Glomerular visceral epithelial cell (primary cell): ENCODE data around the gene HTRA1.

Source experiments
- DNase-seq: peaks from one replicate; pipeline ENCODE4 v3.0.0-alpha.2; 2016; ENCODE audit errors: extremely low spot score

HTRA1 gene

GRCh38 chr10:122454603-122455080 is 6.7 kb upstream of the HTRA1 start, which contains the start of gene ARMS2:
Gene ARMS2, plus strand, starts transcription at chr10:122454653. Its CDS starts 75 bp downstream, at chr10:122454728.
- DNase-seq, result no peak

GRCh38 chr10:122455376-122456079 is 5.8 kb upstream of the HTRA1 start:
- no peak for DNase-seq

DNA sequence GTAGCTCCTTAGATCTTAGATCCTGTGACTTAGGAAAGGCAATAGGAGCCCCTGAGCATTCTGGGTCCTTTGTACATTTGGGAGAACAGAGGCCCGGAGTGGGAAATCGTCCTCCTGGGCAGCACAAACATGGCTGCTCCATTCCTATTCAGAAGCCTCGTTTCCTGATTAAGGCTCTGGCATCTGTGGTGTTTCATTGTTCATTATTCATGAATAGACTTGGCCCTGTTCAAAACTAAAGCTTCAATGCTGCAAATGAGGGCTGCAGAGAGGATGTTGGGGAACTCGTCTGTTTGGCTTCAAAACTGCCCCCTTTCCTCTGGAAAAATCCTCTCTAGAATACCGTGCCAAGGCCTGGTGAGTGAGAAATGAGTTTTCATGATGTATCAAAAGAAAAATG is 3.4 kb upstream of the HTRA1 start:
- DNase-seq, result no peak

- no peak for DNase-seq
Measured at GRCh38 chr10:122458693-122459092, 2.7 kb upstream of the HTRA1 start.

DNA sequence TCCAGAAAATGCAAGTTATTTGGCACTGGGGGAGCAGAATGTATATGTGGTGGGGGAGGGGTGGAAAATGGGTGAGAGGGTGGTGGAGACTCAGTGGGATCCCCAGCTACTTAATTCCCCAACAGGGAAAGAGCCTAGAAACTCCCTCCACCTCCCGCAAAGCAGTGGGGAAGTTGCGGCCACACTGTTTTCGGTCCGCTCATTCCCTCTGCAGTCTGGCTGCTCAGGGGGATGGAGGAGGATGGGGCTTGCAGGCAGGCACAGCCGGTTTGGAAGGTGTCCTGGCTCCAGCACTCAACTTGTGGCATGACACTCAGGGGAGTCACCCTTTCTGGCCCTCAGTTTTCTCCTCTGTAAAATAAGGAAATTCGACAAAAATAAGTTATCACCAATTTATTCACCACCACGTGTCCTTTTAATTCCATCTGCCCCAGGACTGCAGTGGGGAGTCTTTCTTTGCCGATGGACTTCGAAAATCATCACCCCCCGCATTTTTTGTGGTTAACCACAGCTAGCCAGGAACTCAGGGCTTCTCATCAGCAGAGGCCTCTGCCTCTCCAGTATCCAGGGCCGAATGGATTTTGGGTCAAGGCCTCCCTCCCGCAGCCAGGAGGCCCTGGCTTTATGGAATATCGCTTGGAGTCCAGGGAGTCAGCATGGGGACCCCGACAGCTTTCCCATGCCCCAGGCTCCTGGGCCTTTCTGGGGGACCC is 1.6 kb upstream of the HTRA1 start:
- DNase-seq, result peak; percentile 56

GRCh38 chr10:122460891-122461293 is 461 bp upstream of the HTRA1 start:
- DNase-seq, result no peak

DNA sequence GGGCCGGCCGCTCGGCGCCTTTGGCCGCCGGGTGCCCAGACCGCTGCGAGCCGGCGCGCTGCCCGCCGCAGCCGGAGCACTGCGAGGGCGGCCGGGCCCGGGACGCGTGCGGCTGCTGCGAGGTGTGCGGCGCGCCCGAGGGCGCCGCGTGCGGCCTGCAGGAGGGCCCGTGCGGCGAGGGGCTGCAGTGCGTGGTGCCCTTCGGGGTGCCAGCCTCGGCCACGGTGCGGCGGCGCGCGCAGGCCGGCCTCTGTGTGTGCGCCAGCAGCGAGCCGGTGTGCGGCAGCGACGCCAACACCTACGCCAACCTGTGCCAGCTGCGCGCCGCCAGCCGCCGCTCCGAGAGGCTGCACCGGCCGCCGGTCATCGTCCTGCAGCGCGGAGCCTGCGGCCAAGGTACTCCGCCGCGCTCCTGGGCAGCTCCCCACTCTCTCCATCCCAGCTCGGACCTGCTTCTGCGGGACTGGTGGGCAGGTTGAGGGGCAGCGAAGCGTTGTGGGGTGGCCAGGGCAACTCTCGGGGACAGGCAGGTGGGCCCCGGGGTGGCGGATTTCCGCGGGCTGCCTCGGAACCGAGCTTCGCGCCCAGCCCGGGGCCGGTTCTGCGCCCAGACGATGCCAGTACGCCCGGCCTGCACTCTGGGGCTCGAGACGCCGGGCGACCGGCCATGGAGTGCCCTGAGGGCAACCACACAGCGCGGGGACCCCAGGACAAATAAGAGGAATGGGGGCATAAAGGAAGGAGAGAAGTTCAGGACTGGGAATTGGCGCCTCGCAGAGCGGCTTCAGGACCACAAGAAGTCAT is 578 bp downstream of the HTRA1 start:
- peak; percentile 24 for DNase-seq

DNA sequence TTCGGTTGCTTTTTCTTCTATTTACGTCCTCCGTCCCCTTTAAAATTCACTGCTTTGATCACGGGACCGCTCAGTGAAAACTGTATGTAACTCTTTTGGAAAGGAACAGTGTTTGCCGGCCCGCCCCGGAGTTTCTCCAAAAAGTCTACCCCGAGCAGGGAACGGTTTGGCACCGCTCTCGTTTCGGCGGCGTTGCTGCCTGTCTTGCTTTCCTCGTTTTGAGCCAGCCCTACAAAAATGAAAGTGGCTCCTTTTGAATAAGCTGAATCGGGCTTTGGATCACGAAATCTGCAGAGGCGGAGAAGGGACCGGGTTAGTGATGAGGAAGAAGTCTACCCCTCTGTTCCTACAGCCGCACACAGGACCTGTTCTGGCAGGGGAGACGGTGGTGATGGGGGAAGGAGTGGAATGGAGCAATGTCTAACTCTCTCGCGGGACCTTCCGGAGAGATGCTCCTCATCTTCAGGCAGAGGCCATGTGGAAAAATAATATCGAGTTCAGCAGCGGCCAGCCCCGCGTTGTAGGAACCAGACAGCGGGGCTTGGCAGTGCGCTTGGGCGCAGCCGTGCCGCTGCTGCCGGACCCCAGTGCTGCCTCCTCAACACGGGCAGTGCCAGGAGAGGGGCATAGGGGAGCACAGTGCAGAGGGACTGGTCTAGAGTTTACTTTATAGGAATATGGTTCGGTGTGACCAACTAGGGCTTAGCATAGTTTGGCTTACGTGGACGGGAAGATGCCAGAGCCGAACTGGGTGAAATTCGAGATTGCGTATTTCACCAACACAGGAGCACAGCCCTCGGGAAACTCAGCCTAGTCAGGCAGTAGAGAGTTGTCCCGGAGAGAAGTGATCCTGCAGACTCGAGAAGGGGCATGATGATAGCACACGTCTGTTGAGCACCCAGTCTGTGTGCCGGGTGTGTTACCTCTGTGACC is 1.4 kb downstream of the HTRA1 start:
- DNase-seq, result no peak

- no peak for DNase-seq
Measured at GRCh38 chr10:122463466-122464249, 2.3 kb downstream of the HTRA1 start.

DNA sequence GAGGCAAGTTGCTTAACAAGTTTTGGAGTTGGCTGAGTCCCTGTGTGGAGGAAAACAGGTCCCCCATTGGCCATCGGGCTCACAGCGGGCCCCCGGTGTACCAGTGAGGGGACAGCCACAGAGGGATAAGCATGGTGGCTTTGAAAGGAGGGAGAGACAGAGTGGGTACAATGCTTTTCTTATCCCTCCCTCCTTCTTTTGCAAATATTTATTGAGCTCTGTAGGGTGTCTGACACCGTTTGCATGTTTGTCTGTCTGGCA is 2.8 kb downstream of the HTRA1 start:
- DNase-seq, result no peak

- DNase-seq, result no peak
Measured at GRCh38 chr10:122464586-122464985, 3.2 kb downstream of the HTRA1 start.

GRCh38 chr10:122465401-122466040 is 4.2 kb downstream of the HTRA1 start:
- DNase-seq, result no peak

DNA sequence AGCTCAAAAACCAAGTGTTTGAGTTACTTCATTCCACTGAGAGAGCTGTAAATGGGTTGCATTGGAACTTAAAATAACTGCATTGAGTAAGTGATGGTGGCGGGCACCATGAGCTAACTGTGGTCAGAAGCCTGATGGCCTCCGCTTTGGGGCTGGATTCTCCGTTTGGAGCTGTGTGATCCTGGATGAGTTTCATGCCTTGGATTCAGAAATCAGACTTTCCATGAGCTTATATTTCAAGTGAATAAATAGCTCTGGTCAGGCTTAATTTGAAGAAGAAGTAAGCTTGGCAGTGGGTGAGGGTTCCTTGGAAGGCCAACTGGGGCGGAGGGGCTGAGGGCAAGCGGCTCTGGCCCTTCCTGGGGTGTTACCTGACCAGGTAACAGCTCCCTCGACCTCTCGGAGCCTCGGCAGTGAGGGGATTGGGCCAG is 5.6 kb downstream of the HTRA1 start:
- DNase-seq, result no peak

GRCh38 chr10:122467701-122468100 is 6.3 kb downstream of the HTRA1 start:
- DNase-seq, result no peak

- DNase-seq, result no peak
Measured at GRCh38 chr10:122468307-122468925, 7.1 kb downstream of the HTRA1 start.

DNA sequence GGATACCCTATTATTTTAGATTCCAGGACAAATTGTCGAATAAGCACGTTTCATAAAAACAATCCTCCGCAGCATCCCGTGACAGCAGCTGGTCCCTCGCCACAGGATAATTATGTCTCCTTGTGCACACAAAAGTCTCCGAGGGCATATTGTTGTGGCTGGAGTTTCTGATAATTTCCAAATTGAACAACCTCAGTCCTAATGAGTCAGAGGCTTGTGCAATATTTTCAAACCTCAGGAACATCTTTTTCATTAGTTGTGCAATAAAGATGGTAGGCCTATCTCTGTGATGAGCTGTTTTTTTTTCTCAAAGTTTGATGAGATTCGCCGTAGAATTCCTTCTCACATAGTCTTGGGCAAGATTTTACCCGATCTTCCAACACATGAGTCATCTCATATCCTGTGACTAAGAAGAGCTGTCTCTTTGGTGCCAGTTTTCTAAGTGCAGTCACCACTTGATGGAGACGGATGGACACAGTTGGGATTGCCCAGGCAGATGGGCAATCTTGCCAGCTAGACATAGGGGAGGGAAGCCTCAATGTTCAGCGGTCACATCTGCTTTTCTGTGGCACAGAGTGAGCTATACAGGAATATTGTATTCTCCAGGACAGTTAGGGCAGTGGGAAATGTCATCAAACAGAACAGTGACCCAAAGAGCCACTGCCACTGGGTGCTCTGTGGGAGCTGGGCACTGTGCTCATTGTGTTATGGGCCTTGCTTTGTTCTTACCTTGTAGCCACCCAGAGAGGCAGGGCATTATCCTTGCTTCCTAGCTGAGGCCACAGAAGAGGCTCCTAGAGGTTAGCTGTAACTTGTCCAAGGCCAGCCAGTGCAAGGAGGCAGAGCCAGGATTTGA is 7.8 kb downstream of the HTRA1 start:
- DNase-seq, result peak; percentile 91

GRCh38 chr10:122469848-122470247 is 8.5 kb downstream of the HTRA1 start:
- no peak for DNase-seq

DNA sequence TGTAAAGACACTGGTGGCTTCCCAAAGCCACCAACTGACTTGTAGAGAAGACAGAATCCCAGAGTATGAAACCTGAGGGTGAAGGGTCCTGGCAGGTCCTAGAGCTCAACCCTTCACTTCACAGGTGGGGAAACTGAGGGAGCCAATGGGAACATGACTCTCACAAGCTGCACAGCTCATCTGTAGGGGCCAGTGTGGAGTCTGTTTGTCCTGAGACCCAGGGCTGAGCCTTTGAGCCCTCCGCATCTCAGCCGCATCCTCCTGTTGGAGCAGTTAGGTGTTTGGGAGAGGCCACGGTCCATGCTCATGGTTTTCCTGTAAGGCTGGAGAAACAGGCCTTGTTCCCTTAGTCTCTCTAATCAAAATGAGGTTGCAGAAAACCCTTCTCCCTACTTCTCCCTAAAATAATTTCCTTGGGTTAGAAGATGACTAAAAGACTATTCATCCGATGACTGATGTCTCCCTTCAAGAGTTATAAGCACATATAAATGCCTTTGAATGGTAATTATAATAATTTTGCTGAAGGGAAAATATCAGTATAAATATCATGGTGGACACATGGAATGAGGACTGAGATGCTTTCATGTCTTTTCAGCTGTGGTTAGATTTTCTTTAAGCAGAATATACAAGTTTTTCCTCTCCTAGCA is 10.3 kb downstream of the HTRA1 start:
- DNase-seq, result no peak
